Measurements from ENCODE around the gene ASB18.

Gene ASB18

DNA sequence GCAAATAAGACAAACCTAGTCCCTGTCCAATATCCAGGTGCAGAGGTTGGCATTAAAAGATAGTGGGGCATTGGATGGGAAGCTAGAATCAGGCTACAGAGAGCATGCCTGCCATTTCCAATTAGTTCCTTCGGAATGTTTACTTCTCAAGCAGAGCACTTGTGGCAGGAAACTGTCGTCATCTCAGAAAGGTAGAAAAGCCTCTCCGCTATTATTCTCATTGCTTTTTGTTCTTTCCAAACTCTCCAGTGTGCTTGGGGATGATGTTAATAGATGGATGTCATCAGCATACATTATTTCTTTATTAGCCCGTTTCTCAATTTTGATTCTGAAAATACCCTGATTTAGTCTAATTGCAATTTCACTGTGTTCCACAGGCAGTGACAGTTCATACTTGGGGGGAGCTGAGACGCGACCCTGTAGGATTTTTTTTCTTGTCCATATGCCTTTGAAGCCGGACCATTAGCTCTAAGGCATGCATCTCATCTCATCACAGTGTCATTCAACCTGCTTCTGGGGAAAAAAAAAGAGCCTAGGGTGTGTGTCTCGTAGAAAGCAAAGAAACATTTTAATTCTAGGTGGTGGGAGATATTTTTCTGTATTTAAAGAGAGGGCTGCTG lies 7.7 kb downstream of the ASB18 start:
- TF ChIP-seq CREB1 (IDR thresholded peaks at IDR 0.05; ENCODE audit: low read depth) (no peak), TCF12 (IDR thresholded peaks at IDR 0.05; ENCODE audit: low read depth) (no peak), TAF1 (IDR thresholded peaks at IDR 0.05; ENCODE audit: low read depth) (no peak), FOXM1 (IDR thresholded peaks at IDR 0.05; ENCODE audit: borderline replicate concordance, low read depth) (no peak), CEBPB (IDR thresholded peaks at IDR 0.05) (no peak), TEAD4 (IDR thresholded peaks at IDR 0.05) (no peak), EP300 (IDR thresholded peaks at IDR 0.05; ENCODE audit: borderline replicate concordance) (no peak), EGR1 (IDR thresholded peaks at IDR 0.05) (no peak), ZBTB7A (IDR thresholded peaks at IDR 0.05; ENCODE audit: low read depth) (no peak), NFIC (IDR thresholded peaks at IDR 0.05) (no peak), YY1 (IDR thresholded peaks at IDR 0.05; ENCODE audit: low read depth) (no peak), RAD21 (IDR thresholded peaks at IDR 0.05; ENCODE audit: low read depth) (no peak)
- TF ChIP-seq, protein P1, sequence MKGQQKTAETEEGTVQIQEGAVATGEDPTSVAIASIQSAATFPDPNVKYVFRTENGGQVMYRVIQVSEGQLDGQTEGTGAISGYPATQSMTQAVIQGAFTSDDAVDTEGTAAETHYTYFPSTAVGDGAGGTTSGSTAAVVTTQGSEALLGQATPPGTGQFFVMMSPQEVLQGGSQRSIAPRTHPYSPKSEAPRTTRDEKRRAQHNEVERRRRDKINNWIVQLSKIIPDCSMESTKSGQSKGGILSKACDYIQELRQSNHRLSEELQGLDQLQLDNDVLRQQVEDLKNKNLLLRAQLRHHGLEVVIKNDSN (IDR thresholded peaks at IDR 0.05), result no peak
- TF ChIP-seq, protein P2, sequence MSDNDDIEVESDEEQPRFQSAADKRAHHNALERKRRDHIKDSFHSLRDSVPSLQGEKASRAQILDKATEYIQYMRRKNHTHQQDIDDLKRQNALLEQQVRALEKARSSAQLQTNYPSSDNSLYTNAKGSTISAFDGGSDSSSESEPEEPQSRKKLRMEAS (IDR thresholded peaks at IDR 0.05), result no peak
- TF ChIP-seq, protein P3, sequence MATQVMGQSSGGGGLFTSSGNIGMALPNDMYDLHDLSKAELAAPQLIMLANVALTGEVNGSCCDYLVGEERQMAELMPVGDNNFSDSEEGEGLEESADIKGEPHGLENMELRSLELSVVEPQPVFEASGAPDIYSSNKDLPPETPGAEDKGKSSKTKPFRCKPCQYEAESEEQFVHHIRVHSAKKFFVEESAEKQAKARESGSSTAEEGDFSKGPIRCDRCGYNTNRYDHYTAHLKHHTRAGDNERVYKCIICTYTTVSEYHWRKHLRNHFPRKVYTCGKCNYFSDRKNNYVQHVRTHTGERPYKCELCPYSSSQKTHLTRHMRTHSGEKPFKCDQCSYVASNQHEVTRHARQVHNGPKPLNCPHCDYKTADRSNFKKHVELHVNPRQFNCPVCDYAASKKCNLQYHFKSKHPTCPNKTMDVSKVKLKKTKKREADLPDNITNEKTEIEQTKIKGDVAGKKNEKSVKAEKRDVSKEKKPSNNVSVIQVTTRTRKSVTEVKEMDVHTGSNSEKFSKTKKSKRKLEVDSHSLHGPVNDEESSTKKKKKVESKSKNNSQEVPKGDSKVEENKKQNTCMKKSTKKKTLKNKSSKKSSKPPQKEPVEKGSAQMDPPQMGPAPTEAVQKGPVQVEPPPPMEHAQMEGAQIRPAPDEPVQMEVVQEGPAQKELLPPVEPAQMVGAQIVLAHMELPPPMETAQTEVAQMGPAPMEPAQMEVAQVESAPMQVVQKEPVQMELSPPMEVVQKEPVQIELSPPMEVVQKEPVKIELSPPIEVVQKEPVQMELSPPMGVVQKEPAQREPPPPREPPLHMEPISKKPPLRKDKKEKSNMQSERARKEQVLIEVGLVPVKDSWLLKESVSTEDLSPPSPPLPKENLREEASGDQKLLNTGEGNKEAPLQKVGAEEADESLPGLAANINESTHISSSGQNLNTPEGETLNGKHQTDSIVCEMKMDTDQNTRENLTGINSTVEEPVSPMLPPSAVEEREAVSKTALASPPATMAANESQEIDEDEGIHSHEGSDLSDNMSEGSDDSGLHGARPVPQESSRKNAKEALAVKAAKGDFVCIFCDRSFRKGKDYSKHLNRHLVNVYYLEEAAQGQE (IDR thresholded peaks at IDR 0.05; ENCODE audit: low read depth), result no peak

DNA sequence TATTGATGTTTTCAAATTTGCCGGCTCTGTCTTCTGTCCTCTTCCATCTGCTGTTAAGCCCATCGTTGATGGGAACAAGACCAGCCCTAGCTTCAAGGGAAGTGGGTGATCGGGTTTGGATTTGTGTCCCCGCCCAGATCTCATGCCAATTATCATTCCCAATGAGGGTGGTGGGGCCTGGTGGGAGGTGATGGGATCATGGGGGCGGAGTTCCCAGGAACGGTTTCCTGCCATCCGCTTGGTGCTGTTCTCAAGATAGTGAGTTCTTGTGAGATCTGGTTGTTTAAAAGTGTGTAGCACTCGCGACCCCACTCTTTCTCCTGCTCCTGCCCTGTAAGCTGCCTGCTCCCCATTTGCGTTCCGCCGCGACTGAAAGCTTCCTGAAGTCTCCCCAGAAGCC lies 9.5 kb downstream of the ASB18 start:
- TF ChIP-seq TCF12 (IDR thresholded peaks at IDR 0.05; ENCODE audit: low read depth), result no peak
- TF ChIP-seq, protein P2 (IDR thresholded peaks at IDR 0.05), result no peak
- no peak for TF ChIP-seq TAF1 (IDR thresholded peaks at IDR 0.05; ENCODE audit: low read depth)
- no peak for TF ChIP-seq FOXM1 (IDR thresholded peaks at IDR 0.05; ENCODE audit: borderline replicate concordance, low read depth)
- TF ChIP-seq YY1 (IDR thresholded peaks at IDR 0.05; ENCODE audit: low read depth), result no peak
- TF ChIP-seq RAD21 (IDR thresholded peaks at IDR 0.05; ENCODE audit: low read depth), result no peak
- TF ChIP-seq EP300 (IDR thresholded peaks at IDR 0.05; ENCODE audit: borderline replicate concordance), result no peak
- TF ChIP-seq TEAD4 (IDR thresholded peaks at IDR 0.05), result no peak
- TF ChIP-seq NFIC (IDR thresholded peaks at IDR 0.05), result no peak
- TF ChIP-seq, protein P1 (IDR thresholded peaks at IDR 0.05), result no peak
- TF ChIP-seq EGR1 (IDR thresholded peaks at IDR 0.05), result no peak
- TF ChIP-seq ZBTB7A (IDR thresholded peaks at IDR 0.05; ENCODE audit: low read depth), result no peak
- TF ChIP-seq CREB1 (IDR thresholded peaks at IDR 0.05; ENCODE audit: low read depth), result no peak
- no peak for TF ChIP-seq CEBPB (IDR thresholded peaks at IDR 0.05)
- TF ChIP-seq, protein P3 (IDR thresholded peaks at IDR 0.05; ENCODE audit: low read depth), result no peak

DNA sequence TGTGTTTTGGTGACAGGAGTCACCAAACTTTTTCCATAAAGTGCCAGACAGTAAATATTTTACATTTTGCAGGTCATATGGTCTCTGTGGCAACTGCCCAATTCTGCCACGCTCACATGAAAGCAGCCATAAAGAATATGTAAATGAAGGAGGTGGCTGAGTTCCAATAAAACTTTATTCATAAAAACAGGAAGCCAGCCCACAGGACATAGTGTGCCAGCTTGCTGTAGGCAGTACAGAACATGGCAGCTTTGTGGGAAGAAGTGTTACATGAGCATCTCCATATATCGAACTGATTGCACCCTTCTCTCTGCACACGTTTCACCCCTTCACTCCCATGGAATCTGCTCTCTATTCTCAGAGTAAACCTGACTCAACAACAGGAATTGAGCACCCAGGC lies 10.2 kb downstream of the ASB18 start:
- TF ChIP-seq NFIC (IDR thresholded peaks at IDR 0.05) (no peak), YY1 (IDR thresholded peaks at IDR 0.05; ENCODE audit: low read depth) (no peak), EP300 (IDR thresholded peaks at IDR 0.05; ENCODE audit: borderline replicate concordance) (no peak), TCF12 (IDR thresholded peaks at IDR 0.05; ENCODE audit: low read depth) (no peak), CEBPB (IDR thresholded peaks at IDR 0.05) (no peak)
- TF ChIP-seq, protein P2 (IDR thresholded peaks at IDR 0.05), result no peak

DNA sequence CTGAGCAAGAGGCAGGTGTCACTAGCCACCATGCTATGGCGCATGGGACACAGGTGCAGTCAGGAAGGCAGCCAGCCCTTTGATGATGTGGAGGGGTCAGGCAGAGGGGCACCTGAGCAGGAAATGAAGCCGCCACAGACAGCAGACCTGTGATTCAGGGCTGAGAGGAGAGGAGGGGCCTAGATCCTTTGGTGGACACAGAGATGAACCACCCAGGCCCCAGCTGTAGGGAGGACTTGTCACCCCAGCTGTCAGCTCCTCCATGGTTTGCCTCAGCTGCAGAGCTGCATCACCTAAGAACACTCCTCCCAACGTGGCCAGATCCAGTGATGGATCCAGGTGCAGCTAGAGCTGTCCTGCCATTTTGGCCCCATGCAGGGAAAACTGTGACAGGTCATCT lies 11.6 kb downstream of the ASB18 start:
- no peak for TF ChIP-seq NFIC (IDR thresholded peaks at IDR 0.05)
- TF ChIP-seq, protein P3 (IDR thresholded peaks at IDR 0.05; ENCODE audit: low read depth), result no peak

All from Ishikawa (cell line).